ENCODE measurements around the gene CCDC92B.
"Not testable (repeated sequence)": the region's sequence is repeated elsewhere in the genome, so short reads cannot be mapped to it uniquely, and the experiment has no call there.

Gene CCDC92B

DNA sequence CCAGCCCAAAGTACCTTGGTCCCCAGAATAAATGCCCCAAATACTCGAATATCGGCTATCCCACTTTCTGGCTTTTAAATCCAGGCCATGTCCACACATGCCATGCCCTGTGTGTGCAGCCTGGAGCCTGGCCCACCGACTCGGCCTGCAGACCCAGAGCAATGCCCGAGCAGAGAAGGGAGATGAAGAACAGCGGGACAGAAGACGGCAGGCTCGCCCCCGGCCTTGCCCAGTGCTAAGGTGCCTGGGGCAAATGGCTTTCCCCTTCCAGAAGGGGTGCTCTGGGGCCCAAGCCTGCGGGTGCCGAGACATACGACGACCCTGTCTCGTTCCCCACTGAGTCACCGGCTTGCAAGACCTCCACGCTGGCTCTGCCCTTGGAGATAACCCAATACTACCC lies 45.8 kb downstream of the CCDC92B start:
- DNase-seq (ENCODE audit: low read depth in 2 of 2) = no peak

DNA sequence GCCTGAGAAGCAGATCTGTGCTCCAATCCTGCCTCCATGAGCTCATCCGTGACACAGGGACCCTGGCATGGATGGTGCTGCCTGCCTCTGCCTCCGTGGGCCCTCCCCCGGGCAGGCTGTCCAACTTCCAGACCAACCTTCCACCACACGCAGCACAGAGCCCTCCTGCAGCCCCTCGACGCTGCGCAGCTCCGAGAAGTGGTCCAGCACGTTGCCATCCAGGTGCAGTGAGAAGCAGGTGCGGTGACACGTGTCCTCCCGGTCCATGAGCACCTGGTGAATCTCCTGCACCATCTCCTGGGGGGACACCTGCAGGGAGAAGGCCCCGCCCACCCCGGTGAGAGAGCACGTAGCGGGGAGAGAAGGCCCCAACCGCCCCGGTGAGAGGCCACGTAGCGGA lies 46.3 kb downstream of the CCDC92B start:
- no peak for DNase-seq (ENCODE audit: low read depth in 2 of 2)

DNA sequence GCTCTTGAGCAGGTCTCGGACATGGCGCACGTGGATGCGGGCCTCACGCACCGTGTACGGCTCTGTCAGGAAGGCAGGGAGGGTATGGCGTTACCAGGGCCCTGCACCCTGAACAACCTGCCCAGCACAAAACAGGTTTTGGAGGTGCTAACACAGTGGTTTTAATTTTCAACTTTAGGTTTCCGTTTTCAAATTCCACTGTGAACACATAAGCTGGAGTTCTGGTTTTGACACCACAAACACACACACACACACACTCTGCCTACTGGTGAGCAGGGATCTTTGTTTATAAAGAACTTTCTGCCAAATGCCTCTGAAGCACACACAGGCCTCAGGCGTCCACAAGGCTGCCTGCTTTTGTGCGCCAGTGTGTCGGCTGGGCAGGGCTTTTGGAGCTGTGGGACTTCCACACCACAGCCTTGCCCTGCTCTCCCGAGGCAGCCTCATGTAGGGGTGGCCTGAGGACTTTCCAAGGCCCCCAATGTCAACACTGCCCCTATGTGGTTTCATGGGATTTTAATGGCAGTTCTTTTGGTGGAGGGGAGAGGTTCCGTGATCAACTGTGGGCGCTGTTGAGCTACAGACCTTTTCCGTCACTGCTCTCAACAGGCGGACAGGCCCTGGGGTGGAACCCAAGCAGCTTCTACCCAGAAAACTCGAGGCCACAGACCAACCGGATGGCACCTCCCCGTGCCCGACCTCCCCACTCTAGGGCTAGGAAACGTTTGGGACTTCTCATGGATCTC lies 47.3 kb downstream of the CCDC92B start:
- no peak for DNase-seq (ENCODE audit: low read depth in 2 of 2)

- DNase-seq (ENCODE audit: low read depth in 2 of 2) = no peak
Observed at GRCh38 chr17:2701161-2701995, 48.1 kb downstream of the CCDC92B start.

DNA sequence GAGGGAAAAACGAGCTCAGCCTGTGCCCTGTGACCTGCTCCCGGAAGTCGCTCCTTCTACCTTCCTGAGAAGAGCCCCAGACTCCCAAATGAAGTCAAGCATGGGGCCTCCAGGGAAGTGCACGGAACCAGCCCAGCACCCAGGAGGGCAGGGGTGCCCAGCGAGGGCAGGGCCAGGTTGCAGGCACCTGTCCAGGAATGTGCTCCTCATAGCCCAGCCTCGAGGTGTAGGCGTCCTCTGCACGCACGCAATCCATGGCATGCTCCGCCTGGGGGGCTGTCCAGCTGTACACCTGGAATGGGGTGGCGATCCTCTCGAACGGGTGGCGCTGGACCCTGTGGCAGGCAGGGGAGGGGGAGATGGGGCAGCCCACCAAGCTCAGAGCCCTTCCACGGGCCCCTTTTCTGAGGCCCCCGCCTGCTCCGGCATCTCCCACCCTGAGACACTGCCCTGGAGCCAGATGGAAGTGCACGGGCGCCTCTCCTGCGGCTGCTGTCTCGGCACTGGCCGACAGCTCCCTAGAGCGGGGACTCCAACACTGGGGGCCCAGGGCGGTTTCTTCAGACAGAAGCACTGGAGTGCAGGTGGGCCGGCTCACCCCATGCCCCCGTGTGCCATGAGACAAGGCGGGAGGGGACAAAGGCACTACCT lies 48.8 kb downstream of the CCDC92B start:
- no peak for DNase-seq (ENCODE audit: low read depth in 2 of 2)

GRCh38 chr17:2700030-2700490 lies 49.4 kb downstream of the CCDC92B start:
- no peak for DNase-seq (ENCODE audit: low read depth in 2 of 2)

GRCh38 chr17:2699216-2699805 lies 50.1 kb downstream of the CCDC92B start:
- DNase-seq (ENCODE audit: low read depth in 2 of 2) = not testable (repeated sequence)

DNA sequence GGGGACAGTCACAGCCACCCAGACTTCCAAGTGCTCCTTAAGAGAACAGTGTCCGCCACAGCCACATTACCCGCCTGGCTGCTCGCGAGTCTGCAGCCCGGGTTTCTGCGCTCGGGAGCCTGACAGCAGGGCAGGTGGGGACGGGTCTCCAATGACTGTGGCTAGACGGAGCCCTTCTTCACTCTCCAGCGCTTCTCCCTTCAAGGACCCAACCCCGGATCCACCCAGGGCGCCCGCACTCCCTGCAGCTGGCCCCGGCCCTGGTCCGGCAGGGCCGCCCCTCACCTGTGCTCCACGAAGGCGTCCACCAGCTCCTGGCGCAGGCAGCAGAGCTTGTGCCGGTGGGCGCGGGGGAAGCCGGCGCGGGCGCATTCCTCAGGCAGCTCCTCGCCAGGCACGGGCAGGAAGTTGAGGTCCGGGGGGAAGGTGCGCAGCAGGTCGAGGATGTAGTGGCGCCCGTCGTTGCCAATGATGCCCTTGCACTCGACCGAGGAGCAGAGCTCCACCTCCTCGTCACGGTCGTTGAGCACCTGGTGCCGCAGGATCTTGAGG lies 51.8 kb downstream of the CCDC92B start:
- no peak for DNase-seq (ENCODE audit: low read depth in 2 of 2)

- no peak for DNase-seq (ENCODE audit: low read depth in 2 of 2)
Observed at GRCh38 chr17:2695961-2696760, 53.3 kb downstream of the CCDC92B start.

DNA sequence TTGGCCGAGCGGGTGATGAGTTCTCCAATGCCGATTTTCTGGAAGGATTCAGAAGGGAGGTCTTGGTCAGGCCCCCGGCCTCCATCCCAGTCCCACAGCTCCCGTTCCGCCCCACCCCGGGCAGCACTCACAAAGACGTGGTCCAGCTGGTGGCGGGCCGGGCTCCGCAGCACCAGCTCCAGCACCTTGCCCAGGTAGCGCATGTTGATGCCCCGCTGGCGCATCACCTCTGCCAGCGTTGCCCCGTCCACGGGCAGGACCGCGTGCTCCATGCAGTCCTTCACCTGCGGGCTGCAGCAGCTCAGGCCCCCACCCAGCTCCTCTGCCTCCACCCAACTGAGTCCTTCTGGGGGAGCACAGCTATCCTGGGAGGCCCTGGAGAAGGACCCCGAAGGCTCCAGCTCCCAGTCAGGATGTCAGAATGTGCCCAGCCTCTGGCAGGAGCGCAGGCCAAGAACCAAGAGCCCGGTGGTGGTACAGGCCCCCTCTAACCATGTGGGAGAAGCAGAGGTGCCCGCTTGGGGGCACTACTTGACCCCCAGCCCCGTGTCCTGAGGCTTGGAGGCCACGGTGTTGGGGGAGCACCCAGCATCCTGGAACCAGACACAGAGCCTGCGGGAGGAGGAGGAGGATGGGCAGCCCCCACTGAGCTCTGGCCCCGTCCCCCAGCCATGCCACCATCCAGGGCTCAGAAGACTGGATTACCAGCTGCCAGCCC lies 54.0 kb downstream of the CCDC92B start:
- no peak for DNase-seq (ENCODE audit: low read depth in 2 of 2)

DNA sequence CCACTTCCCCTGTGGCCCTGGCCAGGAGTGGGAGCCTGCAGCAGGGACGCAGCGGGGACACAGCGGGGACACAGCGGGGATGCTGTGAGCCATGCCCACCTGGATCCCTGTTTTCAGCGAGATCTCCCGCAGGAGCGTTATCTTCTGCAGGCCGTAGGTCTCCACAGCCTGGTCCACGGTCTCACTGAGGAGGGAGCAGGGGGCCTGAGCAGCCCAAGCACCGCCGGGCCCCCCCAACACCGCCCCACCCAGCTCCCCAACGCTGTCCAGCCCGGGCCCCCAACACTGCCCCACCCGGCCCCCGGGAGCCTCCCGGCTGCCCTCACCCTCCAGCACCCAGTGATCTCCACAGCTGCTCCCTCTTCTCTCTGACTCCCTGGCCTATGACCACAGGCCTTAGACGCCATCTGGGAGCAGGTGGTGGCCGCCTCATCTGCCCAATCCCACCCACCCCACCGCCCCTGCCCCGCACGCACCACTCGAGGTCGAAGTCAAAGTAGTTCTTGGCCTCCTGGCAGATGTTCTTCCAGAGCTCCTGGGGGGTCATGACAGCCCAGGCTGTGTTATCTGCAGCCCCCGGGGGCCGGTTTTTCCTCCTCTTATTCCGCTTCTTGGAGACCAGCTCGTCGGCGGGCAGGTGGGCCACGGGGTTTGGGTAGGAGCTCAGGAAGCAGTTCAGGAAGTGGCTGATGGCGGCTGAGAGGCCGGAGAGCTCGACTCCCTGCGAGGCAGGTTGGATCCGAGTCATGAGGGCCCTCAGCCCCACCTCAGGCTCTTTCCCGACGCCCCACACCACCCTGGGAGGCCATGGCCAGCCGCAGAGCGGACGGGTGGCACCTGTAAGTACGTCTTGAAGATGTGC lies 54.8 kb downstream of the CCDC92B start:
- no peak for DNase-seq (ENCODE audit: low read depth in 2 of 2)

DNA sequence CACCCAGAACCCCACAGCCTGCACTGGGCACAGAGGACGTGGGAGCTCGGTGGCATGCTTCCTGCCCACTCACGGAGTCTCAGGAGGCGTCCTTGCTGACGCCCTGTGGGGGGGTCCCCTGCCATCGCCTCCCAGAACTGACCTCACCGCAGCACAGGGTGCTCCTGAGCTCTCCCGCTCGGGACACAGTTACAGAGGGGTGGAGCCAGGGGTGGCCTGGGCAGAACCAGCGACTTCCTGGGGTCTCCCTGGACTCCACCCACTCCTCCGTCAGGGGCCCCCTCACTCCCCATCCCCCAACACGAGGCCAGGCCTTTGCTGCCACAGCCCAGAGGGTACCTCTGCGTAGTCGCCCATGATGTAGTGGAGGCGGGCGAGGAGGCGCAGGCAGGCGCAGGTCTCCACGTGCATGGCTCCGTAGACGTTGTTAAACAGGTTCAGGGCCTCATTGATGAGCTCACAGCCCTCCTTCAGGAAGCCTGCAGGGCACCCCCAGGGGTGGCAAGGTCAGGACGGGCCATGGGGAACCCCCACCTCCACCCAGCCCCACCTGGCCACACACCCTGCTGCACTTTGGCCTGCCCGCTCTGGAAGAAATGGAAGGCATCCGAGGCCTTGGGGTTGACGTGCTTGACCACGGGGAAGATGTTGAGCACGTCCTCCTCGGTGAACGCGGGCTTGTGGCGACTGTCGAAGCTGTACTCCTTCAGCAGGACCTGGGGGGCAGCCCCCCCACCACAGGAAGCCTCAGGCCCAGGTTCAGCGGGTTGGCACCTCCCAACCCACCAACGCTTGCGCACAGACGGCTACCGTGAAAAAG lies 55.7 kb downstream of the CCDC92B start:
- DNase-seq (ENCODE audit: low read depth in 2 of 2) = no peak

DNA sequence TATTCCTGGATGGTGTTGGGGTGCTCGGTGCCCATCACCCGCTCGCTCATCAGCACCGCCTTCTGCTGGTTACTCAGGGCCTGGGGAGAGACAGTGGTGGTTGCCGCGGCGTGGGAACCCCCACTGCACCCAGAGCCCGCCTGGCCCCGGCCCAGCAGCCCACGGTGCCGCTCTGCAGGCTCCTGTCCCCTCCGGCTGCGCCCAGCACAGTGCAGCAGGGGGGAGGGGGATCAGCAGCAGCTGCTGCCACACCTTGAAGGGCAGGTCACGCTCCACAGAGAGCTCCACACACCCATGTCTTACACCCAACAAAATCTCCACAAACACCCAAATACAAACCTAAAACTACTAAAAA lies 56.7 kb downstream of the CCDC92B start:
- no peak for DNase-seq (ENCODE audit: low read depth in 2 of 2)

GRCh38 chr17:2691965-2692780 lies 57.3 kb downstream of the CCDC92B start:
- no peak for DNase-seq (ENCODE audit: low read depth in 2 of 2)

DNA sequence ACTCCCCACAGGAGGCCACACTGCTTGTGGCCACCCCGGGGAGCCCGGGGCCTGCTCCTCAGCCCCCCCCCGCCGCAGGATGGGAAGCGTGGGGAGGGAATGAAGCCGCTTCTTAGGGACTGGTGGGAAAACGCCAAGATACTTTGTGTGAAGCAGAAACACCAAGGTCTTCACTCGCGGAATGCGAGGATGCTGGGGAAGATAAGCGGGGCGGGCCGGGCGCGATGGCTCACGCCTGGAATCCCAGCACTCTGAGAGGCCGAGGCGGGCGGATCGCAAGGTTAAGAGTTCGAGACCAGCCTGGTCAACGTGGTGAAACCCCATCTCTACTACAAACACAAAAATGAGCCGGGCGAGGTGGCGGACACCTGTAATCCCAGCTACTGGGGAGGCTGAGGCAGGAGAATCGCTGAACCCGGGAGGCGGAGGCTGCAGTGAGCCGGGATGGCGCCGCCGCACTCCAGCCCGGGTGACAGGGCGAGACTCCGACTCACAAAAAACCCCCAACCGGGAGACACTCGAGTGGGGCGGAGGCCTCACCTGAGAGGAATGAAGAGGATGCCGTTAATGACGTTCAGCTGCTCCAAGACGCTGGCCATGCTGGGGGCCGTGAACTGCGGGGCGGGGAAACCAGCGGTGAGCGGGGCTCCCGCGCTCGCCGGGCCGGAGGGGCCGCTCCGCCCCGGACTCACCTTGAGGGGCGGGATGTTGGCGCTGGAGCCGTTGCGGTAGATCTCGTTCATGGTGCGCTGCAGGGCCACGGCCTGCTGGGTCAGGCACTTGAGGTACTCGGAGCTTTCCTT lies 58.2 kb downstream of the CCDC92B start:
- DNase-seq (ENCODE audit: low read depth in 2 of 2) = no peak

DNA sequence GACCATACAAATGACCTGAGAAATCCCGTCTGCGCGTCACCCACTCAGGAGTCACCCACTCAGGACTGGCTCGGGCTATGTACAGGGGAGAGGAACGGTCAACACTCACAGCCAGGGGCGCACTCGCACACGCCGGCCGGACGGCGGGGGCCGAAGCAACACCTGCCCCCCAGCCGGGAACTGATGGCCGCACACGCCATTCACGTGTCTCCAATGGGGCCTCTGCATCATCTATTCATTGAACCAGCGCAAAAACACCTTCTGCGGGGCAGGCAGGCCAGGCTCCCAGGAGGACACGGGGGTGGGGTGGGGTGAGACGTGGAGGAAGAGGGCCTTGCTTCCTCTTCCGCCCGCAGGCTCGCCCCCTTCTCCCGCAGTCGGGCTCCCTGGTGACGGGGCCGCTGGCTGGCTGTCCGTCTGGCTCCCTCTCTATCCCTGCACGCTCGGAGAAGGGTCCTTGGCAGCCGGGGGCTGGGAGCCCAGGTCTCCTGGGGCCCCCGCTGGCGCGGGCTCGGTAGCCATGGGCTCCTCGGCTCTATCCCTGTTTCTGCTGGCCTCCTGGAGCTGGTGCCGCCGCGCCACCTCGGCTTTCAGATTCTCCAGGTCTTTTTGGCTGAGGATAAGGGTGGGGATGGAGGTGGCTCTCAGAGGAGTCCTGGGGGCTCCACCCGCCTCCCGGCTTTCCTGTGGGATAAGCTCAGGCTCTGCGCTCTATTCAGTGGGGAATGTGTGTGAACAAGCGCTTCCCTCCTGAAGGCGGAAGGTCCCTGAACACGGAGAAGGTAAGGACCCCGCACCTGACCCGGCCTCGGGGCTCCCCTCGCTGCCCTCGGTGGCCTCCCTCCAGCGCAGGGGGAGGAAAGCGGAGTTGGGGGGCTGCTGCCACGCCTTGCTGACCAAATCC lies 59.0 kb downstream of the CCDC92B start:
- DNase-seq (ENCODE audit: low read depth in 2 of 2) = no peak

All from activated CD4-positive, alpha-beta T cell treated with anti-CD3 and anti-CD28 coated beads for 24 hours (primary cell).